GM18505 (cell line): ENCODE results near the gene TLR3.

ENCODE experiments used
- ATAC-seq: cut with Tn5 transposase; IDR thresholded peaks from one replicate; pipeline ENCODE4 v1.9.1; 2021; ENCODE audit not compliant: unreplicated experiment
- POLR2A ChIP-seq: IDR thresholded peaks from 4 replicates; pipeline ENCODE4 v1.6.1; 2011; ENCODE audit warnings: borderline replicate concordance; ENCODE audit not compliant: insufficient read depth, insufficient read length; ENCODE audit errors: extremely low read depth

The TLR3 gene

DNA sequence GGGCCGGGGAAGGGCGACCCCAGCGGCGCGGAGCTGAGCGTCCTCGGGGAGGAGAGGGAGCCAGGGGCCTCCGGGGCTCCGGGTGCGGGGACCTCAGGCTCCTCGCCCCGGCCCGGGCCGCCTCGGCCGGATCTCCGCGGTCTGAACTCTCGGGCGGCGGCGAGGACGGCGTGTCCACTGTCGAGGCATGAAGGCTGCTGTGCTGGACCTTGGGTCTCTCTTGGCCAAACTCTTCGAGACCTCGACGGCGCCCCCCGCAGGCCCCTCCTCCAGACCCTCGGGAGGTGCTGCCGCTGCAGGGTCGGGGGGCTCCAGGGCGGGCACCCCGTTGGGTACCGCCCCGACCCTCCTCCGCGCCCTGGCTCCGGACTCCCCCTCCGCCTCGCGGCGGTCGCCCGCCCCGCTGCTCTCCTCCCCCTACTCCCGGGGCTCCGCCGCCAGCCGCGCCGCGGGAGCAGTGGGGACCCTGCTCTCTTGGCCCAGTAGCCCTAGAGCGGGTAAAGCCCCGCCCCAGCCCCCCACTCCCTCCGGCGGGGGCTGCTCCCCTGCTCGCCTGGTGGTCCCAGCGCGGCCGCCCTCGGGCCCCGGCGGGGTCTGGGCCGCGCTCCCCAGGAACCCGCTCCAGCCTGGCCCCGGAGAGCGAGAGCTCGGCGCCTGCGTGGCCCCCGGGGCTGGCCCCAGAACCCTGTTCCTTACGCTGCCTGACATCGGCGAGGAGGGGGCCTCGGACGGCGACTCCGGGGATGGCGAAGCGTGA lies 36.1 kb downstream of the TLR3 start:
- no peak for TF ChIP-seq POLR2A
- ATAC-seq = peak; percentile 44

DNA sequence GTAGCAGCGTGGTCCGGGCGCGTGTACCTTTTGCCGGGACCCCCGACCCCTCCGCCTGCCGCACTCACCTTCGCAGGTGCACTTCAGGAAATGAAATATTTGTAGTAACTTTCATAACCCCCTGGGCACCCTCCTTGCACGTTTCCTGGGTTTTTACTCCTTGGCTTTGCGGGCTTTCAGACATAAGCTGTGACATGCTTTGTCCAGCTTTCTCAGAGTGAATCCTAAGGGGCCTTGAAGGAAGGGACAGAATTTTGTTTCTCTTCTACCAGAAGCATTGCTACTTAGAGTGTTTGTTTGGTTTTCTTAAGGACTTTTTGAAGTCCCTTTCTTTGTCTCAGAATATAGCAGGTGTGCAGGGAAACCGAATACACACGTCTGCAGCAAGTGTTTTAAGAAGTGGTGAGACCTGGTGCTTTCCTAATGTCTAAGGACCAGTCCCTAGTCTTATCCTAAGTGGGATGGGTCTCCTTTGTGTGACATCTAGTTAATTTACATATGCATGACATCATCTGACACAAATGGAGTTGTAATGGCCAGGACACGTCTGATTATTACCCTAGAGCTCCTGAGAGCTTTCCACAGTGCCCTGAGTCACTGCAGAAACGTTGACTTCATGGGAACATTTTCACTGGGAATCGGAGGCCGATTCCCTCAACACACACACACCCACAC lies 36.8 kb downstream of the TLR3 start:
- no peak for TF ChIP-seq POLR2A
- peak; percentile 8 for ATAC-seq

DNA sequence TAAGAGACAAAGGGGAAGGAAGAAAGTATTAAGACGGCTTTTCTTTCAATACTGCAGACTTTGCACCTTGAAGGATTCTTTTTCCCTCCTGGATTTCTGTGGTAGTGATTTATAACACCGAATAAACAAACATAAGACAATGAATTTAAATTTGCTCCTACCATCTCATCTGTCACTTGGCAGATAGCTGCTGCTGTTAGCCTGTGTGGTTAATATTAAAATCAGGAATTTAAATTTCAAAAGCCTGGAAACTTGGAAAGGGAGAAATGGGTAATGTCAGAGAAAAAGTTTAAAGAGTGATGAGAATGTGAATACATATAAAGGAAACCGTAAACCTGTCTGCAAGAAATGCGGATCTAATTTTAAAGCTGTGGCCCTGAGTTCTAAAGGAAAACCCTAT lies 39.0 kb downstream of the TLR3 start:
- TF ChIP-seq POLR2A = no peak
- ATAC-seq = no peak

DNA sequence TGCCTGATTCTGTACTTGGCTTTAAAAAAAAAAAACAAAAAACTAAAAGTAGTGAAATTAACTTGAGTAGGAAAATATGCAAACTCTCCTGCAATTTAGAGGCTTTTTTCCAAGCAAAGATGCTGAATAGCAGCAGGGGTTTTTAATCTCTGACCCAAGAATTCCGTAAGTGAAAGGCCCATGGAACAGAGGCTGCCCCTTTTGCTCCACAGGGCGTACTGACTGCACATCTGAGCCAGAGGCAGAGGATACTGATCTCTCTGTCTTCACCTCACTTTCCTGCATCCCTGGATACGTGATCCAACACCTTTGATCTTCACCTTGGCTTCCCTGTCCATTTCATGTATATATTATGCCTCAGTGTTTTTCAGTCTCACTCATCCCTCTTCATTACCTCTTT lies 39.4 kb downstream of the TLR3 start:
- no peak for ATAC-seq

DNA sequence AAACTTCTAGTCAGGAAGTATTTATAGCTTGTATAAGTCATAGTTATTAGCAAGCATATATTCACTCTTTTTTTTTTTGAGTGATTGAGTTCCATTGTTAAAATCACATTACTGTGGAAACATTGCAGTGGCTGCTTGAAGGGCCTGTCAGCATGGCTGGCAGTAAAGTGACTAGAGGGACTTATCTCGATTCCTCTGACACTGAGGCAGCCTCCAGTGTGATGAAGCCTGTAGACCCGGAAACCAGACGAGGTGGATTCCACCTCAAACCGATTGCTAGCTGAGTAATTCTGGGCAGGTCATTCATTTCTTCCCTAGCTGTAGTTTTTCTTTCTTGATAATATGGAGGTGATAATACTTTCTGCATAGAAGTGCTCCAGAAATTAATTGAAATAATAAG lies 40.3 kb downstream of the TLR3 start:
- no peak for TF ChIP-seq POLR2A
- ATAC-seq = no peak

More for the DNA sequence above, 39.4 kb downstream of the TLR3 start:
- TF ChIP-seq POLR2A = no peak

DNA sequence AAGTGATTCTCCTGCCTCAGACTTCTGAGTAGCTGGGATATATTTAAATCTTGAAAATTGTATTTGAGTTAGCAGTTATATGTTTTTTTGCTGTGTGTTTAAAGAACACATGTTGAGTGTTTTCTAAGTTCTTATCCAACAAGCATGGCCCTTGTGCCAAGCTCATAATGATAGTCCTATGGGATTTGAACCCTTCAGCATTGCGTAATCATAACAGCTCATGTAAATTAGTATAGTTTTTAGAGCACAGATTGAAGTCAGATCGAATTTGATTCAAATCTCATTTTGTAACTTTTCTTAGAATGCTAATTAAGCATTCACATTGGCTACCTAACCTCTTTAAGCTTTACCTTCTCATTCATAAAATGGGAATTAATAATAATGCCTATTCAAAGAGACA lies 47.7 kb downstream of the TLR3 start:
- no peak for ATAC-seq
- no peak for TF ChIP-seq POLR2A

DNA sequence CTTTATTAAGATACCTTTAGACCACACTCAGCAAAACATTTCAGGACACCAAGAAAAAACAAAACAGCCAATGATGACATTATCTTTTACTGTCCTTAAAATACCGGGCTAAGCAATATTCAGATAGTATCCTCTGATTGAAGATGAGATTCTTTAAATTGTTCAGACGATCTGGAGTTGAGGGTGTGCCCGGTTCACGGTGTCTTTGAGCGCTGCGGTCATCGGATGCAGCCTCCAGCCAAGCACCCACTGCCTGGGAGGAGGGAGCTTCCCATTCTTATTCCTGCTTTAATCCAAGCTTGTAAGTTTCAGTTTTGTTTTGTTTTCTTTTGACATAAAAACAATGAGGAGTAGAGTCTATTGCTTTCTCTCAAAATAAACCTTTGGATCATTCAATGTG lies 49.6 kb downstream of the TLR3 start:
- no peak for ATAC-seq
- no peak for TF ChIP-seq POLR2A

DNA sequence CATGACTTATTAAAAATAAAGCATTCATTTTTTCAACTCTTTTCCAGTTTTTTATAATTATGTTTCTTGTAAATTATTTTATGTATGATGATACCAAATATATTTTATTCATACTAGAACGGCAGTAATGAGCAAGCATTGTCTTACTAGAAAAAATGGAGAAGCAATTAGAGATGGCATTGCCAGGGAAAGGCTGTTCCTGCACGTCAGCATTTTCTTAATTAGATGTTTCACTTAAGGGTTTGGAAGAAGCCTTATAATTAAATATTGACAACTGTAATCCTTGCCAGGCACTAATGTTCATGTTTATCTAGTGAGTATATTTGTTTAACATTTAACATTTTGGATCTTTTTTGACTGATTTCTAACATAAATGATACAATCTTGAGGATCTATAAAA lies 52.1 kb downstream of the TLR3 start:
- no peak for ATAC-seq
- no peak for TF ChIP-seq POLR2A

DNA sequence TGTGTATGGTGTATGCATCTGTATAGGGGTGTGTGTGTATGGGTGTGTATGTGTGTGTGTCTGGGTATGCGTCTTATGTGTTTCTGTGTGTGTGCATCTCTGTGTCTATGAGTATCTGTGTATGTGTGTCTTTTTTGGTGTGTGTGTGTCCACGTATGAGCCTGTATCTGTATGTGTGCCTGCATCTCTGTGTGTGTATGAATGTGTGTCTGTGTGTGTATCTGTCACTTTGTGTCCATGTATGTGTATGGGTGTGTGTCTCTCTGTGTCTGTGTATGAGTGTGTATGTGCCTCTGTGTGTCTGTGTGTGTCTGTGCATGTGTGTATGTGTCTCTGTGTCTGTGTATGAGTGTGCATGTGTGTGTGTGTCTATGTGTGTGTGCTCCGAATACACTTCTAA lies 59.9 kb downstream of the TLR3 start:
- no peak for ATAC-seq
- TF ChIP-seq POLR2A = no peak

DNA sequence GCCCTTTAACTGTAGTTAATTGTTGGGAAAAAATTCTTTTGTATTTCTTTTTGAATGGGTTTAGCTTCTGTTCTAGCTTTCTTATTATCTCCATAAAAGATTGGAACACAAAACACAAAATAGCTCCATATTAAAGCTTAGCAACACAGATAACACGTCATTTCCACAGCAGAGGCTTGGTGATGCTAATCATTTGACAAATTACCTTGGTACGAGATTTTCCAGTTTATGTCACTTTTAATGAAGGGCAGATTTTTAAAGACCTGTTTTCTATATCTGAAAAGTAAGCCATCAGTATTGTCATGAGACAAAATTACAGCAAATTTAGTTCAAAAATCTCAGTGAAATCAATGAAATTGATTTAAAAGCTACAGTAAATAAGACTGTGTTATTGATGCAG lies 63.0 kb downstream of the TLR3 start:
- no peak for ATAC-seq
- TF ChIP-seq POLR2A = no peak

DNA sequence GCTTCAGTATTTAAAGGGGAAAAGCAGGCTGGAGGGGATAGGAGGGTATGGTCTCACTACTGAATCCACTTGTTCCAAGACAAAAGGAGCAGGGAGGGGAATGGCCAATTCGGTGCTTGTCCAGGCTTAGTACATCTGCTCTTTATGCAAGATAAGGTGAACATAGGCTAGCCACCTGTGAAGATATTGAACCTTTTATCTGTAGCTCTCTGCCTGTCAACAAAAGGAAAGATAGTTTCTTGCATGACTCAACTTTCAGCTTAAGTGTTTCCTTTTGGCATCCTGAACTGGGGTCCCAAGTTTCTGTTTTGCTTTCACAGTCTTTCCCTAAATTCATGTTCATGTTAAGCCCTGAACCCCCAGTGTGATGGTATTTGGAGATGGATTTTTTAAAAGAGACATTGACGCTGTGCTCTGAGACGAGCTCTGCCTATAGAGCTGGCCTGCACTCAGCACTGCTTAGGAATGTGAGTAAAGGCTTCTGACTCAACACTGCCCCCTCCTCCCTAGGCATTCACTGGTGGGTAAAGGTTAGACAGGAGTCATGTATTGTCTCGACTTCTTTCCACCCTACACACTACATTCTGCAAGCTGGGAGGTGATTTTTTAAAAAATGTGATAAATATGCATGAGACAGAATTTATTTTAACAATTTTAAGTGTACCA lies 63.8 kb downstream of the TLR3 start:
- TF ChIP-seq POLR2A = no peak
- ATAC-seq = no peak

DNA sequence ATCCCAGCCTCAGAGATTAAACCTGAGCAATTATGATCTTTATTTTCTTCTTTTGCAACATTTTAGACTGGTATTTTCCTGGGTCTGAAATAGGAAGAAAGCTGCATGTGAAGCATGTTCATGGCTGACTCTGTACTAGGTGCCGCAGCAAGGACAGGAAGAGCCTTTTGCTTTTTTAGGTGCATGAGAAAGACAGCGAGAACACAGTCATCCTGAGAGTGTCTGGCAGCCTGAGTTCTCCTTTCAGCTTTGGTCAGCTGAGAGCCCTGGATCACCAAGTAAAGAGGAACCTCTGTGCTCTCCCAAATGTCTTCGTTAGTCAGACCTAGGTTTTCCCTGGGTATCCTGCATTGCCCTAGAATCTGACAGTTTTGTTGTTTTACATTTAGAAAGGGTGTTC lies 65.3 kb downstream of the TLR3 start:
- peak; percentile 99 for ATAC-seq
- no peak for TF ChIP-seq POLR2A

DNA sequence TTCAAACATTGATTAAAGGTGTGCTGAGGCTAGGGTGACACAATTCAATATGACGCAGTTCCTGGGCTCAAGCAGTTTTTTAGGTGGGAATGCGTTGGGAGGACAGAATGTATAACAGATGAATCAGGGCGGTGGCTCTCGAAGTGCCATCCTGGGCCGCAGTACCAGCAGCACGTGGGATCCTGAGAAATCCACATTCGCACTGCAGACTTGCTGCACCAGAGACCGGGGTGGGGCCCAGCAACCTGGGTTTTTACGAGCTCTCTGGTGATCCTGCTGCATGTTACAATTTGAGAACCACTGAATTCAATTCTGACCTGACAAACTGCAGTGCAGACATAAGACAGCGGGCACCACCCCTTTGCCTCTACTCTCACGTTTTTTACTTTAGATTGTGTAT lies 65.9 kb downstream of the TLR3 start:
- no peak for ATAC-seq
- no peak for TF ChIP-seq POLR2A
